C4-2B (cell line): ENCODE results near the gene PDE4D.

ENCODE experiments used
- H3K27ac ChIP-seq: fragments of 450-650 bp; 2 replicates; pipeline ENCODE4 v1.5.1; 2017
- ZFX ChIP-seq: fragments of 450-650 bp; IDR thresholded peaks from 2 replicates; pipeline ENCODE4 v1.6.1; 2017
- TF ChIP-seq, protein P1 (sequence below): fragments of 450-650 bp; conservative IDR thresholded peaks from 2 replicates; pipeline ENCODE4 v1.5.1; 2017; ENCODE audit warnings: mild to moderate bottlenecking

PDE4D gene

DNA sequence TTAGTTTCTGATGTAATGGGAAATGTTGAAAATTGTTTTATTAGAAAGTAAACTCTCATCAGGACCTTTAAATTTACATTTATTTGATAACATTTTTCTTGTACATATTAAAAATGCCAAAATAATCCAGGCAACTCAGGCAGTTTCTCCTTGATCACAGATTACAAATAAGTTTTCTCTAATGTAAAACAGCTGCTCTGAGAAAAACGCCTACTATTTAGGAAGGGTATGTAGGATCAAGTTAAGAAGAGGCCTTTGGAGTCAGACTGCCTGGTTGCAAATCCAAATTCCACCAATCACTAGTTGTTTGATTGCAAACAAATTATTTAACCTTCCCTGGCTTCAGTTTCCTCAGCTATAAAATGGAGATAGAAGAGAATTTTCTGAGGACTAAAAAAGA, 610.8 kb downstream of the PDE4D start:
- no peak overlapping the region for H3K27ac ChIP-seq

DNA sequence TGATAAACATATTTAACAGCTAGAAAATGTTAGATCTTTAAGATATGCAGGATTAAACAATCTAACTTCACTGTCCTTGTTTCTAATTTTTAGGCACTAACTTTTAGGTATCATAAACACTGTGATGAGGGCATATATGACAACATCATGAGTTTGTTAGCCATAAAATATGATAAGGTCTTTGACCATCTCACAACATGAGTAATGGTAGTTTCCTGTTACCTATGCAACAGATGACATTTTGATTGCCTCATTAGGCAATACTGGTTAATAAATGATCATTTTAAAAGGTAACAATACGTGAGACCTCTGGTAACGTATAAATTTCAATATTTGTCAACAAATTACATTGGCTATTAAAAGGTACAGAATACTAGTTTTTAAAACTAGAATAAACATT, 613.5 kb downstream of the PDE4D start:
- TF ChIP-seq ZFX = no peak
- TF ChIP-seq, protein P1, sequence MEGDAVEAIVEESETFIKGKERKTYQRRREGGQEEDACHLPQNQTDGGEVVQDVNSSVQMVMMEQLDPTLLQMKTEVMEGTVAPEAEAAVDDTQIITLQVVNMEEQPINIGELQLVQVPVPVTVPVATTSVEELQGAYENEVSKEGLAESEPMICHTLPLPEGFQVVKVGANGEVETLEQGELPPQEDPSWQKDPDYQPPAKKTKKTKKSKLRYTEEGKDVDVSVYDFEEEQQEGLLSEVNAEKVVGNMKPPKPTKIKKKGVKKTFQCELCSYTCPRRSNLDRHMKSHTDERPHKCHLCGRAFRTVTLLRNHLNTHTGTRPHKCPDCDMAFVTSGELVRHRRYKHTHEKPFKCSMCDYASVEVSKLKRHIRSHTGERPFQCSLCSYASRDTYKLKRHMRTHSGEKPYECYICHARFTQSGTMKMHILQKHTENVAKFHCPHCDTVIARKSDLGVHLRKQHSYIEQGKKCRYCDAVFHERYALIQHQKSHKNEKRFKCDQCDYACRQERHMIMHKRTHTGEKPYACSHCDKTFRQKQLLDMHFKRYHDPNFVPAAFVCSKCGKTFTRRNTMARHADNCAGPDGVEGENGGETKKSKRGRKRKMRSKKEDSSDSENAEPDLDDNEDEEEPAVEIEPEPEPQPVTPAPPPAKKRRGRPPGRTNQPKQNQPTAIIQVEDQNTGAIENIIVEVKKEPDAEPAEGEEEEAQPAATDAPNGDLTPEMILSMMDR = no peak
- no peak overlapping the region for H3K27ac ChIP-seq

More for the DNA sequence above, 610.8 kb downstream of the PDE4D start:
- TF ChIP-seq ZFX = no peak
- TF ChIP-seq, protein P1 = no peak

DNA sequence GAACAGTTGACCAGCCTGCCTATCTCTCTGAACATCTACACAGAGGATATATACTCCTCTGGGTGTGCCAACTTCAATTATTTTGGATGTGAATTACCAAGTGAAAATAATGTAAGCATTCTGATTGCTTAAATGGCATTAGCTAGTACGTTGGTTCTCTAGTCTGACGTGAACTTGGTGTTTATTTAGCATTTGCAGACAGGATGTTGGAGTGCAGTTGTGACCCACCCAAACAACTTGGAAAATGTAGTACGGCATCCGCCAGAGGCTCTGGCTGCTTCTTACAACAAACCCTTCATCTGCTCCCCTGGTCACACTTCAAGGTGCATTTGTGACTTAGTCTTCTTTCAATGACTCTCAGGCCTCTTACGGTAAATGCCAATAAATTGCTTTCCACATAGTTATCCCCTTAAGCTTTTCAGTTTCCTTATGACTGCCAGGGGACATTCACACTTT, 616.6 kb downstream of the PDE4D start:
- TF ChIP-seq, protein P1 = no peak
- no peak for TF ChIP-seq ZFX
- no peak overlapping the region for H3K27ac ChIP-seq

DNA sequence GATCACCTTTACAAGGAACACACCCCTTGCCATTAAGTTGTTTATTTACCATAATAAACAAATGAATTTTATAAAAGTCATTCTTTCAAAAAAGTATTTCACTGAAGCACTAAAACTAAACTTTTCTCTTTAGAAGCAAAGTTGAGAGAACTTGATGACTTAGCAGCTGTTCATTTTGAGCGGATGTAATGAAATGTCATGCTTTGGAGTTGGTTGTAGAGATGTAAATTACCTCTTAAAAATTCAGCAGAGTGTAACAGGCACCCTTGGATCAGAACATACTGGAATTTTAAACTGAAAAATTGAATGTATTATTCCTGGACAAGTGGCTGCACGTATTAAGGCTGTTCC, 617.2 kb downstream of the PDE4D start:
- H3K27ac ChIP-seq = peak overlapping the region; percentile 79; the same call in 1 of the 2 replicates
- TF ChIP-seq, protein P1 = no peak
- no peak for TF ChIP-seq ZFX

DNA sequence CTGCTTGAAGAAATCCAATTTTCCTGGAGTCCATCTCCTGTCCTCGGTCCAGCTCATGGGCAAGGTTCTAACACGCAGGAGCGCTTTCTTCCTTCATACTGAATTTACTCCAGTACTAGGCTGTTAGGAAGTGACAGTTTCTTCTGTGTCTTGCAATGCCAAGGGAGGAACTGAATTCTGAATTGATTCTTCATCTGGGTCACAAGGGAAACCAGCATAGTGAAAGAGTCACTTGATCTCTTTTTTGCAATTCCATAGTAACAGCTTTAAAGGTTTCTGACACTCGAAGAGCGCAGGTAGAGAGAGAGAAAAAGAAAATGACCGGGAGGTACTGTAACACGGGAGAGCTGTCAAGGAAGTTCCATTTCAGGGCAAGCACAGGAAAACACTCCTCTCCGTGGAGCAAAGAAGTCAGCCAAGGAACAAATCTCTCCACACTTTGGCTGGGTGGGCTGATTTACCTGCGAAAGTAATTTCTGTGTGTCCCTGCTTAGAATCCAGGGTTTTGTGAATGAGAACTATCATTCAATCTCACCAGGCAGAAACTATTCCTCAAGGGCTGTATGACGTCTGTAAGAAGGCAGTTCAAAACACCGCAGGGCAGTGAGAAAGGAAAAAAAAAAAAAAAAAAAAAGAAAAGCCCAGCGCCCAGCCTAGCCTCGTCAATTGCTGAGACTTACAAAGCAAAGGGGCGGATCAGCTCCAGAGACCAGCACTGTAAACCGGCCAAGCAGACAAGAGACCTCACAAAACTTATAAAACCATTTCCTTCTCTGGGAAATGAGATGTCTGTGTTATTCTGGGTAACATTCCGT, 617.8 kb downstream of the PDE4D start:
- no peak for TF ChIP-seq ZFX
- TF ChIP-seq, protein P1 = no peak
- peak overlapping the region; percentile 79; the same call in 1 of the 2 replicates for H3K27ac ChIP-seq

DNA sequence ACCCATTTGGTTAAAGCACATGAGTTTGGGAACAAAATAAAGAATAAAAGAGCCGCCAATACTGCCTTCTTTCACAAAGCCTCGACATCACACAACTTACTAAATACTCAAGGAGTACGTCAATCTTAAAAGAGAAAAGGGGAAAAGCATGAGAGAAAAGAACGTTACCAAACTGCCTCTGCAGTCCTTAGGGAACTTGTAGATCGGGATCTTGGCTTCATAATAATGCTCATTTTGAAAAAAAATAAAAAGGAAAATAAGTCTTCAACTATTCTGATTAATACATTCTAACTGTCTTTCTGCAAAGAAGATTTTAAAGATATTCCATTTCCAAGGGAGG, 618.4 kb downstream of the PDE4D start:
- peak overlapping the region; percentile 79; the same call in 1 of the 2 replicates for H3K27ac ChIP-seq
- TF ChIP-seq ZFX = no peak
- TF ChIP-seq, protein P1 = no peak

DNA sequence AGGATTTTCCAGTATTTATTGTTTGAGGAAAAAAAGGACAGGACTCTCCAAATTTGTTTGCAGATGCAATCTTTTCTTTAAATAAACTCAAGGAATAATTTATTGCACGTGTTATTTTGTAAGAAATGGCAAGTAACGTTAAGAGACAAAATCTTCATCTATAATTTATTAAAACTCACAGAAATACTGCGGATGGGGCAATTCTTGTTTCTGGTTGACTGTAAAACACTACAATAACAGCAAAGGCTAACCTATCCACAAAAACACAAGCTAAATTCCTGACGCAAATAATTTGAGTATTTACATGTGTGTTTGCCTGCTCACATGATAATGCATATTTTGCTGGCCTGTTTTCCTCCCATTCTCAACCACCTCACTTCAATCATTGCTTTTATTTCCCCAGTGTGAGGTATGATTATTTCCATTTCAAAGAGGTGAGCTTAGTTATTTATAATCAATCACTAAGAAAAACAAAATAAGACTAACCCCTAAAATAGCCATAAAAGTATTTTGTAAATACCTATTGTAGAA, 619.4 kb downstream of the PDE4D start:
- no peak overlapping the region for H3K27ac ChIP-seq
- TF ChIP-seq, protein P1 = no peak
- no peak for TF ChIP-seq ZFX
